ENCODE results near the gene RGS5.

RGS5 gene

DNA sequence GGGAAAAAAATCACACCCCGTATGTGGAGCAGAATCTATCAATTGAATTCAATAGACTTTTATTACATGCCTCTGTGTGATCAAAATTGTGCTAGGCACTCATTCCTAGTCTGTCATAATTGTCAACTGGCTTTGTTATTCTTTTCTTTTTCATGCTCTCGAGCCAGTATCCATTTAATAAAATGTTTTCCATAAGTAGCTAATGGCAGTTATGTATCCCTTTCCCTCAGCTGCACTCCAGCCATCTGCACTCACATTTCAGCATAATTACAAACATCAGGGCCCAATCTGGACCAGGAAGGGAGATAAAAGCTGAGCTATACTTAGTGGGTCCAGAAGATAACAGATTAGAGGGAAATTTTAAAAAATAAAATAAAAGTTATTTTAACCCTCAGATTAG is 15.9 kb downstream of the RGS5 start:
- no peak for DNase-seq (ENCODE audit: low read depth in 1 of 2, low spot score in 1 of 2)

DNA sequence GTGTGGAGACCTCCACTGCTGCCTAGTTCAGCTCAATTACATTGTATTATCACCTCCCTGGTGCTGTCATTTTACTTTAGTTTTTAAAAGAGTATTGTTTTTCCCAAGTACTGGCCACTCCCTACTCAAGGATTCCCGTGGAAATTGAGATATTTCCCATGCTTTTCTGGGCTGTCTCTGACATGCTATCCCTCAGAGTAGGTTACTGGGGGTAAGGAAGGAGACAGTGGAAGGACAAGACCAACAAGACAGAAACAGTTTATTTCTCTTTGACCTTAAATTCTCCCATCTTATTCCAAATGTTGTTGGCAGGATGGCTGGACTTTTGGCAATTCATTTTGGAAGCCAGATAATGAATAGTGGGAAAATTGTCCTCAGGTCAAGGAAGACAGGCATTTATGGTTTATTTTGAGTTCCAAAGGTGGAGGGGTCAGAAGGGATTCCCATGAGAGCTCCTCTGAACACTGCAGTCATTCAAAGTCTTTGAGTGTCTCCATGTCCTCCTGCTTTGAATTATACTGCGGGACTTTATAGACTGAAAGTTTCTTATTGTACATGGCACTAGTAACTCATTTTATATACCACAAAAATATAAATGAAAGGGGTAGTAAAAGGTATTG is 20.3 kb downstream of the RGS5 start:
- DNase-seq (ENCODE audit: low read depth in 1 of 2, low spot score in 1 of 2): no peak

GRCh38 chr1:163178628-163179027 is 24.1 kb downstream of the RGS5 start:
- no peak for DNase-seq (ENCODE audit: low read depth in 1 of 2, low spot score in 1 of 2)

DNA sequence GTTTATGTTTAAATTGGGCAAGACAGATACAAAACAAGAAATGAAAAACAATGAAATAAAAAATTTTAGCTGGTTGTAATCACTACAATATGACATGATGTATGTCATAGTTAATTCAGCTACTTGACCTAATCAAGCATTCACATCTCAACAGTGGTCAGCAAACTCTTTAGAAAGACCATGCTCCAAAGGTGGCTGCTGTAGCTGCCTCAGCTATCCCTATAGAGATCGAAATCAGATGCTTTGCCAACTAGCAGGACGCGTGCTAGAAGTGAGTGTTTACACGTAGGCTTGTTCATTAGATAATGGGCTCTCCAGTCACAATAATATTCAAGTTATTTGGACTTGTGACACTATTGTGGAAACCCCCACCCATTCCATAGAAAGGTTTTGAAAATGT is 25.9 kb downstream of the RGS5 start:
- no peak for DNase-seq (ENCODE audit: low read depth in 1 of 2, low spot score in 1 of 2)

- DNase-seq (ENCODE audit: low read depth in 1 of 2, low spot score in 1 of 2): no peak
Observed at GRCh38 chr1:163174524-163175437, 27.9 kb downstream of the RGS5 start.

DNA sequence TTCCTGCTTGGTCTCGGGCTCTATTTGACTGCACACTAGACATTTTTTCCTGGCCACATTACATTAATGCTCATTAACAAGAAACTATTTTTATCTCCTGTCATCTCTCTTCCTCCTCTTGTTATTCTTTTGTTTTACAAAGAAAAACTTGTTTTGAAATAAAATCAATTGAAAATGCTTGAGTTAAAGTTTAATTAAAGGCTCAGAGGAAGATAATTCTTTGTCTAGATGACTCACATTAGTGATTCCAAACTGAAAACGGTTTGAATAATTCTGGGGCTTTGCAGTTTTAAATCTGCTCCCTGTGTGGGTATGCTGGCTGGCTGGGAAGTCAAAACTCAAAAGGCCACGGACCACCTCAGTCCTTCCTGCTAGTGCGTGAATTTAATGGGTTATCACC is 29.6 kb downstream of the RGS5 start:
- no peak for DNase-seq (ENCODE audit: low read depth in 1 of 2, low spot score in 1 of 2)

DNA sequence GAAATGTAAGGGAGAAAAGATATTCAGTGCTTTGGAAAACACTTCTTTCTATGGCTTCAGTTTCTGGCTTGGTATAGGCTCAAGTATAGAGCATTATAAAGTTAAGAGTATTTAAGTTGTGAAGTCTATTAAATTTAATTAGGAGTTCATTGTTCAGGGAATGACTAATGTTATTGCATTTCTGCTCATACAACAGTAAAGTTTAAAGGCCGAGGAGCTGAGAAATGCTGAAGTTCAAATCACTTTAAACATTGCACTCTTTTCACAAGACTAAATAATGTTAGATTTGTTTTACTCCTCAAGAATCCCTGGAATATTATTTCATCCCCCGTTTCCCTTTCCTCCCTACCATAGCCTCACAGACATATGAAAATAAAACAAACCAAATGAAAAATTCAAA is 30.1 kb downstream of the RGS5 start:
- no peak for DNase-seq (ENCODE audit: low read depth in 1 of 2, low spot score in 1 of 2)

DNA sequence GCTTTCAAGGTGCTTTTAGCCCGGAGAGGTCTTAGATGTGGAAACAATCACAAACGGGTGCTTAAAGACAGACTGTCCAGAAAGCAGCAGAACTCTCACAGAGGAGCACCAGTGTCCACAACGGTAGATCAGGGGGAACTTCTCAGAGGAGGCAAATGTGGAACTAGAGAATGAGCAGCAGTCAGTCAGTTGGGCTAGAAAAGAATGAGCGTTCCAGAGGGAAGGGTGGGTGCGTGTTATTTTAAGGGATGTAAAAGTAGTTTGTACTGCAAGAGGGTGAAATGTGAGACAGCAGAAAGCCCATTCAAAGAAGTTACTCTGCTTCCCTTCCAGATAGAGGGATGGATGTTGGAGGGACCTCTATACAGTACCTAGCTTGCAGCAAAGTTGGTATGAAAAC is 30.9 kb downstream of the RGS5 start:
- DNase-seq (ENCODE audit: low read depth in 1 of 2, low spot score in 1 of 2): no peak

DNA sequence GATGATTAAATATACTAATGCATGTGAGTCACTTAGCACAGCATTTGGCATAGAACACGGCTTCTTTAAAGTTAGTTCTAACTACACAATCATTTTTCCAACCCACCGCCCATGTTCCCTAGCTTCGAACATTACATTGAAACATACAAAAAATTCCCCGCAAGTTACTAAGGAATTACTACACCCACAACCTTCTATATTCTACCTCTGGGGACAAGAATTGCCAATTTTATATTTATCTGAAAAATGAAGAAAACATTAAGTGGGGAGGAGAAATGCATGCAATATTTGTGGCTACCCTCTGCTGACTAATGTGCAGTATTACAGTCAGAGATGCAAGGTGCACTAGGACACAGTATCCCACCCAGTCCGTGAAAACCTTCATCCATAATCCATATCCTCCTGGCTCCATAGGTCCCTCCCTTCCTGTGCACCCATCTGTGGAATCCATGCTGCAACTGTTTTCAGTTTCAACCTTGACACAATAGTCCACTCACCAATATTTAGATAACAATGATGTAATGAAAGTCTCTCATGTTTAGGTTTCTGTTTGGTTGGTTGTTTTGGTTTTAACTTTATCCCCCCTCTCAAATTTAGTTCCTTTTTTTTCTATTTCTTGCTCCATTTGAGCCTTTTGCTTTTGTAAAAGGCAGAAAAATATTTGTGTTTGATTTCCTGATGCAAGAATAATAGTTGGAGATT is 31.6 kb downstream of the RGS5 start:
- DNase-seq (ENCODE audit: low read depth in 1 of 2, low spot score in 1 of 2): no peak

DNA sequence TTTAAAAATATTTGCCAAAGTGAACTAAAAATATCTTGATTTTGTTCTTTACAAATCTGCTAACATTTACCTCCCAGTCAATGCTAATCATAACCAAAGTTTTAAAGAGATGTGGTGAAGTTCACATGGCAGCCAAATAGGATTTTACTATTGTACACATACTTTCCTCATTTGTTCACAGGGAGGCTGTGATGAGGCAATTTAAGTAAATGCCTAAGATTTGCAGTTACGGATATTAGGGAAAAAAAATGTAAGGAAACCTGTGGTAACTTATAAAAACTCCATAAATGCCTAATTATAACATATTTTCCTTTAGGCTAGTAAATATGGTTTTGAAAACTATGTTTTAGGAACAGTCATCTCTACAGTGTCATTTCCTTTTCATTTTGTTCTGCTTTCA is 32.4 kb downstream of the RGS5 start:
- DNase-seq (ENCODE audit: low read depth in 1 of 2, low spot score in 1 of 2): no peak

- no peak for DNase-seq (ENCODE audit: low read depth in 1 of 2, low spot score in 1 of 2)
Observed at GRCh38 chr1:163169553-163169952, 33.2 kb downstream of the RGS5 start.

DNA sequence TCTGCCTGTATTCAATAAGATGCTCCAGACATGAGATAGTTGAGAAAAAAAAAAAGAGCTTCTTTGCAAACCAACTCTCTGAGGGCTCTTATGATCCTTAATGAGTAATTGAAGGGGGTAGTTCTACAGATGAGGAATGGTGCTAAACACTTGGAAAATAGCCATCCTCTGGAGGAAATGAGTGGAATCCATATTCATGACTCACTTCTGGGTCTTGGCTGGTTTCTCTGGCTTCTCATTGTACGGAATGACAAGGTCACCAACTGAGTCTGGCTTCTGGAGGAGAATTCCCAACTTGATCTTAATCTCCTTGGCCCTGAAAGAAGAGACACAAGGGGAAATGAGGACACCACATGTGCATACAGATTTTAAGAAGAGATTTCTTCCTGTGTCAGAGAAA is 34.7 kb downstream of the RGS5 start:
- DNase-seq (ENCODE audit: low read depth in 1 of 2, low spot score in 1 of 2): no peak

DNA sequence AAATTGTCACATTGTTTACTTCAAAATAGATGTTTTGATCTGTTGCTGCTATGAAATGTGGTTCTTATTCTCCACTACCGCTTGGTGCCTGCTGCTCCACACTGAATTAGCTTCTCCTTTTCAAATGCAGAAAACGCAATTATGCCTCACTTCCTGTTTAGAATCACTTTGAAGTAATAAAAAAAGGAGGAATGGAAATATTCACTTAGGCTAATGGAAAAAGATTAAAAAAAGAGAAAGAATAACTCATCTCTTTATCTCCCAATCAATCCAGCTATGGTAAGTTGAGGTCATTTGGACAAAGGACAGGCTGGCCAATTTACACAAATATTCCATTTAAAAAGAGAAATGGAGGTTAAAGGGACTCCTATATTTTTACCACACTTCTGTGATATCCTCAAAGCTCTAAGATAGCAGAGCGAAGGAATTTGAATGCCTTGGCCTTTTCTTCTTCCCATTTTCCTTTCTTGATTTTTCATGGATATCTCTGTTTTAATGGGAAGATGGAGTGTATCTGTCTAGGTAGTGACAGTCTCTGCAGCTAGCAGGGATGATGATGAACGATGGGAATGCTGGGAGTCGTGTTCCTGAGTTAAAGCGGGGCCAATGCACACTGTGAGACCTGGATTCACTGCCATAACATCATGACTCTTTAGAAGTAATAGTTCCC is 35.7 kb downstream of the RGS5 start:
- no peak for DNase-seq (ENCODE audit: low read depth in 1 of 2, low spot score in 1 of 2)

DNA sequence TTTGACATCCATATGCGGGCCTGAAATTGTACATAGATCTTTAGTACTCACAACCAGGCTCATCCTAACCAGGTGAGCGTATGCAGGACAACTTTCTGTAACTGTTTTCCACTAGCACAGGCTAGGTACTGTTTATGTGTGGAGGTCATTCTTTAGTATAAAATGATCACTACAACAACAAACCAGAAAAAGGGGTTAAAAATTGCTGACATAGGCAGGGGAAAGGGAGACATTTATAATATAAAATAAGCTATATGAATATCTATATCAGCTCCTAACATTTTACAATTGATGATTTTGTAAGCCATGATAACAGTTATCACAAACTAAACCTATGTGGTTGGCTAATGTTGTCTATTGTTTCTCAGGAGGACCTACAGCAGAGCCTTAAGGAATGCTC is 37.6 kb downstream of the RGS5 start:
- DNase-seq (ENCODE audit: low read depth in 1 of 2, low spot score in 1 of 2): no peak

GRCh38 chr1:163163881-163164582 is 38.7 kb downstream of the RGS5 start:
- DNase-seq (ENCODE audit: low read depth in 1 of 2, low spot score in 1 of 2): no peak

GRCh38 chr1:163163163-163163562 is 39.6 kb downstream of the RGS5 start:
- DNase-seq (ENCODE audit: low read depth in 1 of 2, low spot score in 1 of 2): no peak

- DNase-seq (ENCODE audit: low read depth in 1 of 2, low spot score in 1 of 2): no peak
Observed at GRCh38 chr1:163162381-163162914, 40.3 kb downstream of the RGS5 start.

DNA sequence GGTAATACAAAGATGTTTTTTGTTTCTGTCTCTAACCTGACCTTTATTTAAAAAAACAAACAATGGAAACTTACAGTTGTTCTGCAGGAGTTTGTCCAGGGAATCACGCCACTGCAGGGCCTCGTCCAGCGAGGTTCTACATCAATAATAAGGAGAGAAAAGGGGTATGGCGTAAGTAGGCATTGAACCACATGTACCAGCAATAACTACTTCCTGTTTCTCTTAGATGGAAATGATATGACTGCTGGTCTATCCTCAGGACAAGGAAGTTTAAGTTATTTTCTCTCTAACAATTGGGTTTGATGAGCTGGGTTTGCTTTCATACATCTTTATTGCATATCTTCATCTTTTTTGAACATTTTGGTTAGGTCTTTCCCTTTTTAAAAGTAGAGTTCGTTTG is 40.9 kb downstream of the RGS5 start:
- no peak for DNase-seq (ENCODE audit: low read depth in 1 of 2, low spot score in 1 of 2)

- DNase-seq (ENCODE audit: low read depth in 1 of 2, low spot score in 1 of 2): no peak
Observed at GRCh38 chr1:163161337-163161736, 41.4 kb downstream of the RGS5 start.

DNA sequence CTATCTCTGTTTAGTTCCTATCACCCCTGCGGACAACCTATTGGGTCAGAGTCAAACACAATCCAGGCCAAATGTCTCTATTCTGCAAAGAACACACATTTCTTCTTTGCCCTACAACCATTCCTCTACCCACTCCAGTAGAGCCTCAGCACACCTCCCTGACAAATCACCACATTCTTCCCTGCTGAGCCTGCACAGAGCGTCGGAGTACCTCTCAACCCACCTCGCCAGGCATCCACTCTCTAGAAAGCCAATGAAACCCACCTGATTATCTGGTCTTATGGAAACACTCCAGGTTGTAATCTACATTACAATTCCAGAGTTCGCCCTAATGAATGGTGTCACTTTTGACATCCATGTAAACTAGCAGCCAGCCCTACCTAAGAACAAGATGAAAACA is 47.1 kb downstream of the RGS5 start:
- no peak for DNase-seq (ENCODE audit: low read depth in 1 of 2, low spot score in 1 of 2)

DNA sequence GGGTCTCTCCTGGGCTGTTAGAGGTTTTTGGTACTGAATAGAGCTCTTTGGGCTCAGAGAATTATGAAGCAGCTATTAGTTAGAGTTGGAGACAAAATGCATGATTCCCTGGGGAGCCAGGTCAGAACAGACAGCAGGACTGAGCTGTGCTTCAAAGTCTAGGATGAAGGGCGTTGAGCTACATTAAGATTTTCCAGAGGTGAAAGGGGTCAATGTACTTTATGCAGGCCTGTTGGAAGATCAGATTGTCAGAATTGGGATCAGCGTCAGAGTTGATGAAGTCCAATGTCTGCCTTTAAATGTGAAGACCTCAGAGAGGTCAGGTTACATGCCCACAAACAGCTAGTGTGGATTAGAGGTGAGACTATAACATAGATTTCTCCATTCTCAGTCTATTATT is 53.8 kb downstream of the RGS5 start:
- DNase-seq (ENCODE audit: low read depth in 1 of 2, low spot score in 1 of 2): no peak

All from activated T-helper 1 cell treated with anti-CD3 and anti-CD28 coated beads, Interleukin-2, amount 50 U/mL, for 16 hours (primary cell).